GM12878 (cell line): Measurements from ENCODE around the gene PPP1R36. TPM values are rescaled to one million over a fixed set of nuclear protein-coding genes. Genes with fewer than 3 reads are reported as not detected.

Experiments used
- ATF7 ChIP-seq: fragments of 450-650 bp; IDR thresholded peaks from 2 replicates; pipeline ENCODE4 v1.6.1; 2016; ENCODE audit warnings: low read depth, mild to moderate bottlenecking
- BCL11A ChIP-seq: IDR thresholded peaks from 2 replicates; pipeline ENCODE4 v1.6.1; 2011; ENCODE audit warnings: low read depth, low read length
- CEBPB ChIP-seq, 2 experiments: fragments of 150-350 bp in 1 of 2; IDR thresholded peaks; 2 replicates each; pipeline ENCODE4 v1.6.1; 2012 to 2014; ENCODE audit warnings: low read depth in 2 of 2, low read length in 2 of 2, borderline replicate concordance in 1 of 2, inconsistent platforms in 1 of 2
- EZH2 ChIP-seq: IDR thresholded peaks from 2 replicates; pipeline ENCODE4 v1.6.1; 2012; ENCODE audit warnings: low read depth, mild to moderate bottlenecking, control low read depth, inconsistent platforms, low read length, borderline replicate concordance; ENCODE audit not compliant: control insufficient read depth
- FOXK2 ChIP-seq: fragments of 450-650 bp; IDR thresholded peaks from 2 replicates; pipeline ENCODE4 v1.6.1; 2017; ENCODE audit warnings: mild to moderate bottlenecking, moderate library complexity
- GATAD2B ChIP-seq: fragments of 450-650 bp; conservative IDR thresholded peaks from 2 replicates; pipeline ENCODE4 v1.6.1; 2017; ENCODE audit warnings: low read depth, mild to moderate bottlenecking, moderate library complexity
- IKZF1 ChIP-seq: fragments of 450-650 bp; conservative IDR thresholded peaks from 2 replicates; pipeline ENCODE4 v1.6.1; 2017; ENCODE audit warnings: antibody characterized with exemption, mild to moderate bottlenecking
- KDM1A ChIP-seq: fragments of 200-600 bp; sonication (generic); IDR thresholded peaks from 2 replicates; pipeline ENCODE4 v1.6.1; 2016; ENCODE audit warnings: borderline replicate concordance
- NR2C2 ChIP-seq: IDR thresholded peaks from 2 replicates; pipeline ENCODE4 v1.6.1; 2011; ENCODE audit warnings: borderline replicate concordance, low read depth; ENCODE audit not compliant: control insufficient read depth, insufficient read length
- PAX5 ChIP-seq: IDR thresholded peaks from 2 replicates; pipeline ENCODE4 v1.6.1; 2011; ENCODE audit warnings: low read depth, low read length, borderline replicate concordance
- POLR2A ChIP-seq: IDR thresholded peaks from 2 replicates; pipeline ENCODE4 v1.6.1; 2011; ENCODE audit warnings: low read depth, mild to moderate bottlenecking, low read length
- POLR2AphosphoS5 ChIP-seq: IDR thresholded peaks from 2 replicates; pipeline ENCODE4 v1.6.1; 2011; ENCODE audit warnings: mild to moderate bottlenecking, low read length, inconsistent platforms
- SMARCA5 ChIP-seq: fragments of 450-650 bp; IDR thresholded peaks from 2 replicates; pipeline ENCODE4 v1.6.1; 2017; ENCODE audit warnings: mild to moderate bottlenecking
- TARDBP ChIP-seq: IDR thresholded peaks from 2 replicates; pipeline ENCODE4 v1.6.1; 2016; ENCODE audit warnings: borderline replicate concordance
- ZNF592 ChIP-seq: fragments of 450-650 bp; IDR thresholded peaks from 2 replicates; pipeline ENCODE4 v1.6.1; 2017; ENCODE audit warnings: mild to moderate bottlenecking, moderate library complexity
- polyA plus RNA-seq, 11 experiments: library from polyadenylated mRNA; depleted of rRNA in 4 of 11; unstranded in 6 of 11; stranded (reverse) in 5 of 11; fragments of >200 nt; fragmentation: Nextera tagmentation in 4 of 11; fragmentation: Illumina TruSeq in 1 of 11; extraction: Ambion mirVana in 4 of 11; extraction: Trizol in 1 of 11; gene quantifications; 1 replicate in 1 of 11; 2 replicates in 10 of 11; pipeline versions ENCODE4 v1.2.1 to v1.2.3, GENCODE V29; 2011 to 2016; ENCODE audit warnings: inconsistent platforms in 2 of 11, missing spikeins in 2 of 11, low read depth in 1 of 11
- total RNA-seq, 4 experiments: library from RNA; depleted of rRNA in 3 of 4; stranded (reverse); fragments of >200 nt in 3 of 4; fragmentation: Illumina TruSeq in 1 of 4; extraction: Trizol in 1 of 4; gene quantifications; 2 replicates each; pipeline versions ENCODE4 v1.2.1 to v1.2.3, GENCODE V29; 2013 to 2021
- TF ChIP-seq, protein P1 (sequence below): IDR thresholded peaks from 2 replicates; pipeline ENCODE4 v1.6.1; 2011; ENCODE audit warnings: borderline replicate concordance, low read depth, mild to moderate bottlenecking, moderate library complexity, mixed read lengths, low read length; ENCODE audit not compliant: insufficient read depth; ENCODE audit errors: extremely low read length
- TF ChIP-seq, protein P2 (sequence below): fragments of 450-650 bp; IDR thresholded peaks from 2 replicates; pipeline ENCODE4 v1.6.1; 2018; ENCODE audit warnings: borderline replicate concordance, mild to moderate bottlenecking; ENCODE audit not compliant: partially characterized antibody
- TF ChIP-seq, protein P3 (sequence below): fragments of 450-650 bp; formaldehyde crosslinking; IDR thresholded peaks from 2 replicates; pipeline ENCODE4 v1.5.0; 2022; ENCODE audit warnings: mild to moderate bottlenecking, missing genetic modification characterization

PPP1R36 gene
- total and polyA plus RNA-seq, 10 of the 15 experiments (the other 5 are each of a cell fraction or from before 2014, with no cell fraction given) = 0.12 to 0.13 TPM; not detected in 8

- TF ChIP-seq ZNF592 (peak; percentile 72; the same call in 1 of the 2 replicates), PAX5 (no peak), EZH2 (no peak), NR2C2 (no peak), TARDBP (no peak), ATF7 (no peak), CEBPB (IDR thresholded peaks at IDR 0.05; ENCODE audit: borderline replicate concordance in 1 of 2, low read depth in 2 of 2, low read length in 2 of 2) (no peak), BCL11A (peak; percentile 59; the same call in 1 of the 2 replicates), GATAD2B (0 out of 2 replicates have a peak, but pooled peaks have one; percentile 21), FOXK2 (no peak), POLR2AphosphoS5 (peak; percentile 59), SMARCA5 (no peak; the same call in 1 of the 2 replicates), IKZF1 (no peak; the same call in none of the 2 replicates), POLR2A (peak; percentile 85), KDM1A (no peak)
- TF ChIP-seq, protein P1, sequence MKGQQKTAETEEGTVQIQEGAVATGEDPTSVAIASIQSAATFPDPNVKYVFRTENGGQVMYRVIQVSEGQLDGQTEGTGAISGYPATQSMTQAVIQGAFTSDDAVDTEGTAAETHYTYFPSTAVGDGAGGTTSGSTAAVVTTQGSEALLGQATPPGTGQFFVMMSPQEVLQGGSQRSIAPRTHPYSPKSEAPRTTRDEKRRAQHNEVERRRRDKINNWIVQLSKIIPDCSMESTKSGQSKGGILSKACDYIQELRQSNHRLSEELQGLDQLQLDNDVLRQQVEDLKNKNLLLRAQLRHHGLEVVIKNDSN = peak; percentile 94
- TF ChIP-seq, protein P2, sequence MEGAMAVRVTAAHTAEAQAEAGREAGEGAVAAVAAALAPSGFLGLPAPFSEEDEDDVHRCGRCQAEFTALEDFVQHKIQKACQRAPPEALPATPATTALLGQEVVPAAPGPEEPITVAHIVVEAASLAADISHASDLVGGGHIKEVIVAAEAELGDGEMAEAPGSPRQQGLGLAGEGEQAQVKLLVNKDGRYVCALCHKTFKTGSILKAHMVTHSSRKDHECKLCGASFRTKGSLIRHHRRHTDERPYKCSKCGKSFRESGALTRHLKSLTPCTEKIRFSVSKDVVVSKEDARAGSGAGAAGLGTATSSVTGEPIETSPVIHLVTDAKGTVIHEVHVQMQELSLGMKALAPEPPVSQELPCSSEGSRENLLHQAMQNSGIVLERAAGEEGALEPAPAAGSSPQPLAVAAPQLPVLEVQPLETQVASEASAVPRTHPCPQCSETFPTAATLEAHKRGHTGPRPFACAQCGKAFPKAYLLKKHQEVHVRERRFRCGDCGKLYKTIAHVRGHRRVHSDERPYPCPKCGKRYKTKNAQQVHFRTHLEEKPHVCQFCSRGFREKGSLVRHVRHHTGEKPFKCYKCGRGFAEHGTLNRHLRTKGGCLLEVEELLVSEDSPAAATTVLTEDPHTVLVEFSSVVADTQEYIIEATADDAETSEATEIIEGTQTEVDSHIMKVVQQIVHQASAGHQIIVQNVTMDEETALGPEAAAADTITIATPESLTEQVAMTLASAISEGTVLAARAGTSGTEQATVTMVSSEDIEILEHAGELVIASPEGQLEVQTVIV = no peak
- TF ChIP-seq, protein P3, sequence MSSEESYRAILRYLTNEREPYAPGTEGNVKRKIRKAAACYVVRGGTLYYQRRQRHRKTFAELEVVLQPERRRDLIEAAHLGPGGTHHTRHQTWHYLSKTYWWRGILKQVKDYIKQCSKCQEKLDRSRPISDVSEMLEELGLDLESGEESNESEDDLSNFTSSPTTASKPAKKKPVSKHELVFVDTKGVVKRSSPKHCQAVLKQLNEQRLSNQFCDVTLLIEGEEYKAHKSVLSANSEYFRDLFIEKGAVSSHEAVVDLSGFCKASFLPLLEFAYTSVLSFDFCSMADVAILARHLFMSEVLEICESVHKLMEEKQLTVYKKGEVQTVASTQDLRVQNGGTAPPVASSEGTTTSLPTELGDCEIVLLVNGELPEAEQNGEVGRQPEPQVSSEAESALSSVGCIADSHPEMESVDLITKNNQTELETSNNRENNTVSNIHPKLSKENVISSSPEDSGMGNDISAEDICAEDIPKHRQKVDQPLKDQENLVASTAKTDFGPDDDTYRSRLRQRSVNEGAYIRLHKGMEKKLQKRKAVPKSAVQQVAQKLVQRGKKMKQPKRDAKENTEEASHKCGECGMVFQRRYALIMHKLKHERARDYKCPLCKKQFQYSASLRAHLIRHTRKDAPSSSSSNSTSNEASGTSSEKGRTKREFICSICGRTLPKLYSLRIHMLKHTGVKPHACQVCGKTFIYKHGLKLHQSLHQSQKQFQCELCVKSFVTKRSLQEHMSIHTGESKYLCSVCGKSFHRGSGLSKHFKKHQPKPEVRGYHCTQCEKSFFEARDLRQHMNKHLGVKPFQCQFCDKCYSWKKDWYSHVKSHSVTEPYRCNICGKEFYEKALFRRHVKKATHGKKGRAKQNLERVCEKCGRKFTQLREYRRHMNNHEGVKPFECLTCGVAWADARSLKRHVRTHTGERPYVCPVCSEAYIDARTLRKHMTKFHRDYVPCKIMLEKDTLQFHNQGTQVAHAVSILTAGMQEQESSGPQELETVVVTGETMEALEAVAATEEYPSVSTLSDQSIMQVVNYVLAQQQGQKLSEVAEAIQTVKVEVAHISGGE (CRISPR knock-in tag) = peak; percentile 69
Measured at GRCh38 chr14:64503434-64504309, 46.1 kb upstream of the PPP1R36 start, which contains the start of gene ZBTB25 (continued).
